Measurements from ENCODE around the gene CGN.

GRCh38 chr1:151529211-151529702, 18.1 kb downstream of the CGN start:
- TF ChIP-seq CTCF (IDR thresholded peaks at IDR 0.05) (no peak), EZH2 (IDR thresholded peaks at IDR 0.05; ENCODE audit: borderline replicate concordance, insufficient read depth, low read depth, low read length, poor library complexity, severe bottlenecking) (no peak)
